Neural crest cell (in vitro differentiated cells): Measurements from ENCODE around the gene PIK3CA. TPM values are rescaled to one million over a fixed set of nuclear protein-coding genes. Genes with fewer than 3 reads are reported as not detected.
A peak's percentile ranks its signal among the peaks of the same experiment; 100 is the strongest.

Experiments
- DNase-seq: peaks from one replicate; pipeline ENCODE4 v3.0.0; 2021; ENCODE audit warnings: low read depth, mixed read lengths, low spot score
- H3K27ac Mint-ChIP-seq: one replicate; pipeline ENCODE4 v1.8.0; 2021; ENCODE audit warnings: mild to moderate bottlenecking, mixed read lengths; ENCODE audit not compliant: unreplicated experiment
- H3K27me3 Mint-ChIP-seq: 2 replicates; pipeline ENCODE4 v1.8.0; 2021; ENCODE audit warnings: low read depth, mild to moderate bottlenecking, mixed read lengths
- H3K36me3 Mint-ChIP-seq: 2 replicates; pipeline ENCODE4 v1.8.0; 2021; ENCODE audit warnings: low read depth, mild to moderate bottlenecking, mixed read lengths
- H3K4me1 Mint-ChIP-seq: 2 replicates; pipeline ENCODE4 v1.8.0; 2021; ENCODE audit warnings: mixed read lengths
- H3K4me3 Mint-ChIP-seq: one replicate; pipeline ENCODE4 v1.8.0; 2021; ENCODE audit warnings: mild to moderate bottlenecking, mixed read lengths
- H3K9me3 Mint-ChIP-seq: 2 replicates; pipeline ENCODE4 v1.8.0; 2021; ENCODE audit warnings: mixed read lengths
- CTCF ChIP-seq: fragments of 200-600 bp; sonication (generic); conservative IDR thresholded peaks from 2 replicates; pipeline ENCODE4 v1.5.0; 2021; ENCODE audit warnings: antibody characterized with exemption, mild to moderate bottlenecking
- total RNA-seq: library from RNA; stranded (reverse); gene quantifications from 2 replicates; pipeline ENCODE4 v1.2.1, GENCODE V29; 2021

The PIK3CA gene
- total RNA-seq, 1 donor from 2014 or later = 14.1 TPM

GRCh38 chr3:179149406-179149867 is 1.3 kb downstream of the PIK3CA start:
- Mint-ChIP-seq H3K27ac (peak overlapping the region; percentile 1), H3K36me3 (no peaks in the 10 kb centered on the region), H3K9me3 (no peaks in the 10 kb centered on the region), H3K4me1 (peaks cover 21% of the 10 kb centered on the region), H3K27me3 (no peaks in the 10 kb centered on the region), H3K4me3 (peak overlapping the region; percentile 92)
- no peak for DNase-seq
- TF ChIP-seq CTCF = no peak

DNA sequence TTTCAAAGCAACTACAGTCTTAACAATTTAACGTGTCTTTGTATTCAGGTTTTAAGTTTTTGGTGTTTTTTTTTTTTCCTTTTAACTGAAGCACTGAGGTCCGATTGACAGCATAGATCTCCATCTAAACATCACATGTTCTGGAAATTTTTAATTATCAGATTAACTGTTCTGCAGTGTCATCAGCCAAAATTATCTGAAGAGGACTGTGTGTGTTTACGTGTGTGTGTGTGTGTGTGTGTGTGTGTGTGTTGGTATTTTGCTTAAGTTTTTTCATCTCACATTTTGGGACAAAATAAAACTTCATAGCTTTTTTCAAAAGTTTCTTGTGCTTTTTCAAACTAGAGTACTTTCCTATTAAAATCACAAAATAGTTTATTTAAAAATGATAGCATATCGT is 1.8 kb downstream of the PIK3CA start:
- no peak overlapping the region for H3K27ac Mint-ChIP-seq
- no peak for TF ChIP-seq CTCF
- peak overlapping the region; percentile 92 for H3K4me3 Mint-ChIP-seq
- H3K36me3 Mint-ChIP-seq = no peaks in the 10 kb centered on the region
- DNase-seq = no peak
- H3K27me3 Mint-ChIP-seq = no peaks in the 10 kb centered on the region
- H3K4me1 Mint-ChIP-seq = peaks cover 21% of the 10 kb centered on the region
- H3K9me3 Mint-ChIP-seq = no peaks in the 10 kb centered on the region

- Mint-ChIP-seq H3K4me3 (peak overlapping the region; percentile 58), H3K9me3 (no peaks in the 10 kb centered on the region), H3K27me3 (no peaks in the 10 kb centered on the region), H3K4me1 (peaks cover 21% of the 10 kb centered on the region), H3K27ac (no peak overlapping the region), H3K36me3 (no peaks in the 10 kb centered on the region)
- TF ChIP-seq CTCF = no peak
- DNase-seq = no peak
Observed at GRCh38 chr3:179150610-179151009, 2.5 kb downstream of the PIK3CA start.

DNA sequence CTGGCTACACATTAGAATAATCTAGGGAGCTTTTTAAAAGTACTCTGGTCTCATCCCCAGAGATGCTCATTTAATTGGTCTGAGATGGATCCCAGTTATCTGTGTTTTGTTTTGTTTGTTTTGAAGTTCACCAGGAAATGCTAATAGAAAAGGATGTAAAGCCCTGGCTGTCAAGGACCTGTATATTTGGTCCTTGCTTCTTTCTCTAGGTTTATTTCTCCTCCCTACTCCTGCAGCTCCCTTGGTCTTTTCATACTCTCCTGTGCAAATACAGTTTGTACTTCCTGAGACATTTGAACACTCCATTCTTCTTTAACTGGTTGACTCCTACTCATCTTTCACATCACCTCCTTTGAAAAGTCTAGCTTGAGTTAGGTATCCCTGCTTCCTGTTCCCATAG is 3.3 kb downstream of the PIK3CA start:
- Mint-ChIP-seq H3K4me3 (peak overlapping the region; percentile 45), H3K9me3 (no peaks in the 10 kb centered on the region), H3K27me3 (no peaks in the 10 kb centered on the region), H3K4me1 (peaks cover 21% of the 10 kb centered on the region), H3K27ac (no peak overlapping the region), H3K36me3 (no peaks in the 10 kb centered on the region)
- TF ChIP-seq CTCF = no peak
- DNase-seq = no peak

DNA sequence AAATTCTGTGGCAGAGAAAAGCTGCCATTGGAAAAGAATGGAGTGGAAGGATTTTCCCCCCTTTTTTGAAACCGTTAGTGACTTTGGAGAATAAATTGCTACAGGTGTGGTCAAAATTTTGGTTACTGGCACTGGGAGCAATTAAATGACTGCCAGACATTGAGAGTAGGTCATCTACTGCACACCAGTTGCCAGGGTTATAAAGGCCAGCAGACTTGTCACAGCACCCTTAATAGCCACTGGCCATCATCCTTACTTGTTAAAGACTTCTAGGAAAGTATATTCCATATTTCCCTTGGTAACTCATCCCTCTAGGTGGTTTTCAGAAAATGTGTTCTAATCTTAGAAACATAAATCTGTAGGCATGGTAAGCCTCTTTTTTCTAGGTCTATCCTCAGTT is 8.0 kb downstream of the PIK3CA start:
- no peak overlapping the region for H3K27ac Mint-ChIP-seq
- no peak for TF ChIP-seq CTCF
- H3K9me3 Mint-ChIP-seq = no peaks in the 10 kb centered on the region
- no peak for DNase-seq
- no peak overlapping the region for H3K4me3 Mint-ChIP-seq
- peaks cover 5% of the 10 kb centered on the region for H3K4me1 Mint-ChIP-seq
- H3K27me3 Mint-ChIP-seq = no peaks in the 10 kb centered on the region
- no peaks in the 10 kb centered on the region for H3K36me3 Mint-ChIP-seq

- H3K36me3 Mint-ChIP-seq = no peaks in the 10 kb centered on the region
- DNase-seq = no peak
- H3K4me1 Mint-ChIP-seq = peaks cover 1% of the 10 kb centered on the region
- no peaks in the 10 kb centered on the region for H3K9me3 Mint-ChIP-seq
- H3K27ac Mint-ChIP-seq = no peak overlapping the region
- no peak overlapping the region for H3K4me3 Mint-ChIP-seq
- no peak for TF ChIP-seq CTCF
- H3K27me3 Mint-ChIP-seq = no peaks in the 10 kb centered on the region
Observed at GRCh38 chr3:179156775-179157174, 8.6 kb downstream of the PIK3CA start.
